ENCODE data around the gene SMIM26.

- TF ChIP-seq CTCF (IDR thresholded peaks at IDR 0.05) (no peak), POLR2A (IDR thresholded peaks at IDR 0.05) (no peak), EP300 (IDR thresholded peaks at IDR 0.05) (no peak)
Measured at GRCh38 chr20:18596270-18596669, 29.0 kb downstream of the SMIM26 start.

All from ovary (tissue), 3 donors.